C4-2B (cell line): ENCODE measurements around the gene UFM1.

ENCODE experiments used
- H3K27ac ChIP-seq: fragments of 450-650 bp; 2 replicates; pipeline ENCODE4 v1.5.1; 2017
- ZFX ChIP-seq: fragments of 450-650 bp; IDR thresholded peaks from 2 replicates; pipeline ENCODE4 v1.6.1; 2017
- TF ChIP-seq, protein P1 (sequence below): fragments of 450-650 bp; conservative IDR thresholded peaks from 2 replicates; pipeline ENCODE4 v1.5.1; 2017; ENCODE audit warnings: mild to moderate bottlenecking

Gene UFM1

DNA sequence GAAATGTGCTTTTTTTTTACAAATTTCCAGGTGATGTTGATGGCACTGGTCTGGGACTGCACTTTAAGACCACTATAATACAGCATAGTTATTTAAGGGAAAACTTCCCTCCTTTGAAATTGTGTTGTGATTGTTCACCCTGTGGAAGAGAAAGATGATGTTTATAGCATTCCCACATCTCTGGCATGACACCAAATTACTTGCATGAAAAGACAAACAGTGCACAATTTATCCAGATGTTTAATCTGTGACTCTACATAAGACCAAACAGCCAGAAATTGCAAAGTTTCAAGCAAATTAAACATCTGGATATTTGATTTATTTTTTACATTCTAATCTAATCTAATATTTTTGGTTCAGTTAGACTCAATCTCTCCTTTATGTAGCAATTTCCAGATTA lies 51.6 kb downstream of the UFM1 start:
- TF ChIP-seq, protein P1, sequence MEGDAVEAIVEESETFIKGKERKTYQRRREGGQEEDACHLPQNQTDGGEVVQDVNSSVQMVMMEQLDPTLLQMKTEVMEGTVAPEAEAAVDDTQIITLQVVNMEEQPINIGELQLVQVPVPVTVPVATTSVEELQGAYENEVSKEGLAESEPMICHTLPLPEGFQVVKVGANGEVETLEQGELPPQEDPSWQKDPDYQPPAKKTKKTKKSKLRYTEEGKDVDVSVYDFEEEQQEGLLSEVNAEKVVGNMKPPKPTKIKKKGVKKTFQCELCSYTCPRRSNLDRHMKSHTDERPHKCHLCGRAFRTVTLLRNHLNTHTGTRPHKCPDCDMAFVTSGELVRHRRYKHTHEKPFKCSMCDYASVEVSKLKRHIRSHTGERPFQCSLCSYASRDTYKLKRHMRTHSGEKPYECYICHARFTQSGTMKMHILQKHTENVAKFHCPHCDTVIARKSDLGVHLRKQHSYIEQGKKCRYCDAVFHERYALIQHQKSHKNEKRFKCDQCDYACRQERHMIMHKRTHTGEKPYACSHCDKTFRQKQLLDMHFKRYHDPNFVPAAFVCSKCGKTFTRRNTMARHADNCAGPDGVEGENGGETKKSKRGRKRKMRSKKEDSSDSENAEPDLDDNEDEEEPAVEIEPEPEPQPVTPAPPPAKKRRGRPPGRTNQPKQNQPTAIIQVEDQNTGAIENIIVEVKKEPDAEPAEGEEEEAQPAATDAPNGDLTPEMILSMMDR: no peak
- TF ChIP-seq ZFX: no peak

DNA sequence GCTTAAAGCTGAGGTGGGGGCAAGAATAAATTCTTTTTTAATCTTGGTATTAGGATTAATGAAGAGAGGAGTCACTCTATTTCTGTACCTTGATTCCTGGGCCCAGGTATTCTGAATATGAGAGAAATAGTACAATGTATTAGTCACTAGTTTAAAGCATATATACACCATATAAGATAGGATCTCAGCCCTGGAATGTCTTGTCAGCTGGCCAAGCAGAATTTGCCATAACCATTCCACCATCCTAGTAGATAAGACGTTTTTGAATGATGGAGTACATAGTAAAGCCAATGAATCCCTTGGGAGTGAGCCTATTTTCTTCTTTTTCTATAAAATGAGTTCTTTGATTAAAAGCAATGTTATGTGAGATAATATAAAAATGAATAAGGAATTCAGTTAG lies 55.6 kb downstream of the UFM1 start:
- TF ChIP-seq ZFX: no peak
- TF ChIP-seq, protein P1: no peak
- no peak overlapping the region for H3K27ac ChIP-seq

More for the DNA sequence above, 51.6 kb downstream of the UFM1 start:
- H3K27ac ChIP-seq: no peak overlapping the region

DNA sequence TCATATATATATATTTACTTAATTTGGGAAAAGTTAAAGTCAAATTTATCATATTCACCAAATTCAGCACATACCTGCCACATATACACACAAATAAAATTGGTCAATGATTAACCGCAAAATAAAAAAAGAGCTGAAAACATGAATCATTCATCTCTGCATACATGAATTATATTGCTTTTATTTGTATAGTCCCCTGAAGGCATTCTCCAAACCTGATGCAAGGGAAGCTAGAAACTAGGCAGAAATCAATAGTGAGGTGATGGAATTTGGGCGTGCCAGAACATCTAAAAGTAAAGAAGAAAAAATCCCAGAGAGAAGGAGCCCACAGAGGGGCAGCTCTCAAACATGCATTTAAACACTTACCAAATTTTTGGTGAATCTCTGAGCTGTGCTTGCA lies 60.1 kb downstream of the UFM1 start:
- TF ChIP-seq ZFX: no peak
- TF ChIP-seq, protein P1: no peak
- H3K27ac ChIP-seq: no peak overlapping the region

DNA sequence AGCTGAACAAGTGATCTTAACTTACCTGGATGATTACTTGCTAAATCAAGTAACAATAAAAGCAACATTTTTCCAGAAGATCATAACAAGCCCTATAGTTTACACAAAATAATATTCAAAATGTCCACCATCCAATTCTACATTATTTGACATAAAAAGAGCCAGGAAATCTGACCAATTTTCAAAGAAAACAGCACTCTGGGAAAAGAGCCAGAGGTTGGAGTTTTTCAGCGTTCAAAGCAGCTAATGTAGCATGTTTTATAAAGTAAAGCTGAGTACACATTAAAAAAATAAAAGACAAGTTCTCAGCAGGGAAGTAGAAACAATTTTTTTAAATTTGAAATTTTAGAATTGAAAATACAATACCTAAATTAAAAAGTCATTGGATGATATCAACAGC lies 62.6 kb downstream of the UFM1 start:
- H3K27ac ChIP-seq: no peak overlapping the region
- TF ChIP-seq, protein P1: no peak
- TF ChIP-seq ZFX: no peak
